Lower leg skin (tissue), 3 donors: ENCODE data around the gene GCLC.
"Not testable (repeated sequence)": the region's sequence is repeated elsewhere in the genome, so short reads cannot be mapped to it uniquely, and the experiment has no call there.

Experiments used
- POLR2A ChIP-seq, 2 donors: fragments of 450-650 bp; IDR thresholded peaks; one replicate each; pipeline ENCODE4 v1.6.1; 2016 to 2017; ENCODE audit warnings: antibody characterized with exemption in 2 of 2, mild to moderate bottlenecking in 1 of 2, moderate library complexity in 1 of 2
- TF ChIP-seq, protein P1 (sequence below), 3 donors: fragments of 450-650 bp; IDR thresholded peaks; one replicate each; pipeline ENCODE4 v1.5.1; 2016; ENCODE audit warnings: antibody characterized with exemption in 3 of 3, mild to moderate bottlenecking in 3 of 3, moderate library complexity in 2 of 3

- TF ChIP-seq, protein P1, sequence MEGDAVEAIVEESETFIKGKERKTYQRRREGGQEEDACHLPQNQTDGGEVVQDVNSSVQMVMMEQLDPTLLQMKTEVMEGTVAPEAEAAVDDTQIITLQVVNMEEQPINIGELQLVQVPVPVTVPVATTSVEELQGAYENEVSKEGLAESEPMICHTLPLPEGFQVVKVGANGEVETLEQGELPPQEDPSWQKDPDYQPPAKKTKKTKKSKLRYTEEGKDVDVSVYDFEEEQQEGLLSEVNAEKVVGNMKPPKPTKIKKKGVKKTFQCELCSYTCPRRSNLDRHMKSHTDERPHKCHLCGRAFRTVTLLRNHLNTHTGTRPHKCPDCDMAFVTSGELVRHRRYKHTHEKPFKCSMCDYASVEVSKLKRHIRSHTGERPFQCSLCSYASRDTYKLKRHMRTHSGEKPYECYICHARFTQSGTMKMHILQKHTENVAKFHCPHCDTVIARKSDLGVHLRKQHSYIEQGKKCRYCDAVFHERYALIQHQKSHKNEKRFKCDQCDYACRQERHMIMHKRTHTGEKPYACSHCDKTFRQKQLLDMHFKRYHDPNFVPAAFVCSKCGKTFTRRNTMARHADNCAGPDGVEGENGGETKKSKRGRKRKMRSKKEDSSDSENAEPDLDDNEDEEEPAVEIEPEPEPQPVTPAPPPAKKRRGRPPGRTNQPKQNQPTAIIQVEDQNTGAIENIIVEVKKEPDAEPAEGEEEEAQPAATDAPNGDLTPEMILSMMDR (IDR thresholded peaks at IDR 0.05): not testable (repeated sequence)
- not testable (repeated sequence) for TF ChIP-seq POLR2A (IDR thresholded peaks at IDR 0.05)
Observed at GRCh38 chr6:53551681-53552080, 6.8 kb upstream of the GCLC start.
